HCT116 (cell line): Measurements from ENCODE around the gene ATP1A4. TPM values are rescaled to one million over a fixed set of nuclear protein-coding genes. Genes with fewer than 3 reads are reported as not detected.
A peak's percentile ranks its signal among the peaks of the same experiment; 100 is the strongest.

Source experiments
- ATAC-seq: fragments of 200-7000 bp; cut with Tn5 transposase; 2 replicates; pipeline ENCODE4 v1.9.1; 2020; ENCODE audit warnings: mild to moderate bottlenecking, moderate library complexity
- BruUV-seq: library from RNA; stranded (reverse); fragments of 400-500 nt; replicated peaks from 2 replicates; lab custom pipeline; 2021; lab: Mats Ljungman, UMichigan
- CTCF ChIA-PET: fragments of 300-600 bp; sonication (Branson Sonifier 250); formaldehyde crosslinking; loops from one replicate; lab custom pipeline; 2021; ENCODE audit warnings: antibody characterized with exemption; lab: Charles Lee
- POLR2A ChIA-PET: fragments of 300-600, 350-600 bp; sonication (Branson Sonifier 250); formaldehyde crosslinking; loops from one replicate; lab custom pipeline; 2021; ENCODE audit warnings: antibody characterized with exemption; lab: Charles Lee
- RAD21 ChIA-PET, 2 experiments: fragments of 300-600 bp; sonication (Branson Sonifier 250); formaldehyde crosslinking; loops; one replicate each; lab custom pipeline; 2023; ENCODE audit warnings: low total read pairs in 2 of 2; ENCODE audit not compliant: uncharacterized antibody in 2 of 2, unreplicated experiment in 2 of 2, low non-redundant PET in 1 of 2; lab: Charles Lee
- DNase-seq: peaks from one replicate; pipeline ENCODE4 v3.0.0-alpha.2; 2010; ENCODE audit warnings: low read depth, low spot score
- H2AFZ ChIP-seq: fragments of 200-600 bp; shearing (Covaris generic), sonication (generic); 2 replicates; pipeline ENCODE4 v1.6.1; 2017; ENCODE audit warnings: low read depth, mixed run types, mixed read lengths, antibody characterized with exemption, low read length; ENCODE audit not compliant: poor library complexity, severe bottlenecking
- H3K27ac ChIP-seq: 2 replicates; pipeline ENCODE4 v1.5.1; 2012; ENCODE audit warnings: low read depth, low read length
- H3K27me3 ChIP-seq: fragments of 200-600 bp; sonication (generic); 2 replicates; pipeline ENCODE4 v1.6.1; 2016; ENCODE audit warnings: mixed run types, low read length, mixed read lengths; ENCODE audit not compliant: insufficient read depth
- H3K36me3 ChIP-seq, 2 experiments: fragments of 200-500 bp in 1 of 2; fragments of 200-600 bp in 1 of 2; sonication (Bioruptor generic) in 1 of 2; sonication (generic) in 1 of 2; 2 replicates each; pipeline versions ENCODE4 v1.5.1 to v1.6.1; 2014 to 2016; ENCODE audit warnings: low read length in 2 of 2, inconsistent platforms in 1 of 2, mixed read lengths in 1 of 2, mixed run types in 1 of 2; ENCODE audit not compliant: insufficient read depth in 2 of 2, control insufficient read depth in 1 of 2
- H3K4me1 ChIP-seq, 2 experiments: fragments of 200-600 bp in 1 of 2; sonication (generic) in 1 of 2; 2 replicates each; pipeline versions ENCODE4 v1.5.1 to v1.6.1; 2012 to 2017; ENCODE audit warnings: low read length in 2 of 2, inconsistent platforms in 1 of 2, mild to moderate bottlenecking in 1 of 2, mixed read lengths in 1 of 2, mixed run types in 1 of 2, moderate library complexity in 1 of 2; ENCODE audit not compliant: insufficient read depth in 2 of 2, control insufficient read depth in 1 of 2
- H3K4me2 ChIP-seq: fragments of 200-600 bp; sonication (generic); 2 replicates; pipeline ENCODE4 v1.6.1; 2017; ENCODE audit warnings: mixed run types, low read length, mixed read lengths
- H3K4me3 ChIP-seq, 2 experiments: fragments of 200-600 bp in 1 of 2; sonication (generic) in 1 of 2; replicated peaks in 1 of 2; 2 replicates each; pipeline ENCODE4 v1.5.1; 2011 to 2016; ENCODE audit warnings: low read length in 2 of 2, control low read depth in 1 of 2, low read depth in 1 of 2, mild to moderate bottlenecking in 1 of 2, mixed read lengths in 1 of 2, mixed run types in 1 of 2
- H3K79me2 ChIP-seq: fragments of 200-600 bp; sonication (generic); 2 replicates; pipeline ENCODE4 v1.6.1; 2017; ENCODE audit warnings: mild to moderate bottlenecking, mixed run types, low read length, moderate library complexity, mixed read lengths; ENCODE audit not compliant: insufficient read depth
- H3K9ac ChIP-seq: fragments of 200-600 bp; sonication (generic); 2 replicates; pipeline ENCODE4 v1.6.1; 2016; ENCODE audit warnings: low read length, mixed read lengths
- H3K9me2 ChIP-seq: fragments of 200-600 bp; sonication (generic), shearing (Covaris generic); 2 replicates; pipeline ENCODE4 v1.6.1; 2017; ENCODE audit warnings: mixed run types, mild to moderate bottlenecking, moderate library complexity; ENCODE audit not compliant: insufficient read depth
- H3K9me3 ChIP-seq, 2 experiments: fragments of 200-500 bp in 1 of 2; fragments of 200-600 bp in 1 of 2; sonication (Bioruptor generic) in 1 of 2; sonication (generic) in 1 of 2; 2 replicates each; pipeline ENCODE4 v1.6.1; 2014 to 2017; ENCODE audit warnings: low read length in 2 of 2, mixed read lengths in 2 of 2, inconsistent platforms in 1 of 2, low read depth in 1 of 2, mild to moderate bottlenecking in 1 of 2, mixed run types in 1 of 2, moderate library complexity in 1 of 2; ENCODE audit not compliant: control insufficient read depth in 1 of 2, insufficient read depth in 1 of 2
- H4K20me1 ChIP-seq: fragments of 200-600 bp; sonication (generic), shearing (Covaris generic); 2 replicates; pipeline ENCODE4 v1.6.1; 2017; ENCODE audit warnings: mixed run types, mild to moderate bottlenecking, moderate library complexity; ENCODE audit not compliant: insufficient read depth
- JUND ChIP-seq: IDR thresholded peaks from 2 replicates; pipeline ENCODE4 v1.6.1; 2012
- RAD21 ChIP-seq: IDR thresholded peaks from 2 replicates; pipeline ENCODE4 v1.6.1; 2012; ENCODE audit warnings: low read depth, mild to moderate bottlenecking
- YY1 ChIP-seq: IDR thresholded peaks from 2 replicates; pipeline ENCODE4 v1.6.1; 2011; ENCODE audit warnings: low read length, low read depth, moderate library complexity, mild to moderate bottlenecking; ENCODE audit not compliant: insufficient replicate concordance; ENCODE audit errors: extremely low read depth
- intact Hi-C: fragments of 100-400 bp; cut with micrococcal nuclease; formaldehyde crosslinking; loops from 2 replicates; pipeline ENCODE4 v1.10.0; 2022
- total RNA-seq: library from RNA; stranded (reverse); gene quantifications from one replicate; pipeline ENCODE4 v1.2.1, GENCODE V29; 2021; ENCODE audit not compliant: unreplicated experiment
- TF ChIP-seq, protein P1 (sequence below), 3 experiments: fragments of 200-600 bp in 1 of 3; sonication (generic) in 1 of 3; IDR thresholded peaks in 2 of 3; conservative IDR thresholded peaks in 1 of 3; 2 replicates each; pipeline ENCODE4 v1.5.1; 2012 to 2017; ENCODE audit warnings: low read depth in 2 of 3, low read length in 2 of 3, antibody characterized with exemption in 1 of 3, borderline replicate concordance in 1 of 3, control low read depth in 1 of 3, mild to moderate bottlenecking in 1 of 3, mixed read lengths in 1 of 3, mixed run types in 1 of 3, moderate library complexity in 1 of 3; ENCODE audit not compliant: insufficient read depth in 1 of 3

The ATP1A4 gene
- total RNA-seq, 1 experiment from 2014 or later: not detected

DNA sequence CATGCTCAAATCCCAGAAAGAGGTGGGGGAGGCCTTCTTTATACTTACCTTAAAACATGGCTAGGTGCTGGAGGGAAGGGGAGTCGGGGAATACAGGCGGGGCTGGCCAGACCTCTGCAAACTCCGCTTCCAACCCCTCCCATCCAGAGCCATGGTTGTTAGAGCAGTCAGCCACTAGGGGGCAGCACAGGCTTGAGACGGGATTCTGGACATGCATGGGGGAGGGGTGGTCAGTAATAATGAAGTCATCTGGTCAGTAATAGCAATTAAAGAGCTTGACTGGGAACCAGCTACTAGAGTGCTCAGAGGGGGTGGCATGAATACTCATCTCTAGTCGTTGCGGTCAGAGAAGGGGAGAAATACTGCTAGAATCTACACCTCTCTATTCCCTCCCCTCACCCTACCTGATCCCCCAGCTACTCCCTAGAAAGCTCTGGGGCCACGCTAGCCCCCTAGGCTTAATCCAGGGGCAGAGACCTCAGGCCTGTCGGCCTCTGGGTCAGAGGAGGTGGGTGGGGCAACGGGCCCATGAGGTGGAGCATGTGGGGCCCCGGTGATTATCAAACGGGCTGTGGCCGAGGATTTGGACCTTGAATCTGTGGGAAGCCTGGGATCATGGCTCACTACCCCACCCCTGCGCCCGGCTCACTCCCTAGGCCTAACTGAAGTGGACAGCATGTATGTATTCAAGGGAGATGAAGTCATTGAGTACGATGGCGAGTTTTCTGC is 41.9 kb downstream of the ATP1A4 start:
- Histone ChIP-seq H3K9me2 (no peaks in the 10 kb centered on the region), H3K4me3 (no peak overlapping the region), H2AFZ (peak overlapping the region; percentile 58), H3K27ac (no peak overlapping the region), H3K4me1 (peaks cover 3 to 4% of the 10 kb centered on the region in 2 experiments; a peak in 2 of 4 replicates), H3K9ac (no peak overlapping the region), H3K79me2 (no peaks in the 10 kb centered on the region), H3K9me3 (no peaks in the 10 kb centered on the region), H3K36me3 (no peaks in the 10 kb centered on the region), H3K27me3 (no peaks in the 10 kb centered on the region), H3K4me2 (peak overlapping the region; percentile 28), H4K20me1 (no peaks in the 10 kb centered on the region)
- ChIA-PET CTCF (interaction anchor here (0.6 to 1.8 kb wide), 42 partner anchors 9 to 482 kb away, joined by 3 to 39 read pairs (median 4); partner anchors contain the start of genes DCAF8, PEX19 and SLAMF1), POLR2A (interaction anchor here (0.6 to 0.7 kb wide), 2 partner anchors 11 to 59 kb away, joined by 3 to 4 read pairs; no protein-coding TSS in a partner anchor), RAD21 (interaction anchor here (0.6 to 1.6 kb wide), 10 partner anchors 26 to 183 kb away, joined by 3 to 8 read pairs (median 6); no protein-coding TSS in a partner anchor)
- TF ChIP-seq JUND: no peak
- peak; percentile 96 for TF ChIP-seq RAD21
- TF ChIP-seq YY1: peak; percentile 76
- TF ChIP-seq, protein P1, sequence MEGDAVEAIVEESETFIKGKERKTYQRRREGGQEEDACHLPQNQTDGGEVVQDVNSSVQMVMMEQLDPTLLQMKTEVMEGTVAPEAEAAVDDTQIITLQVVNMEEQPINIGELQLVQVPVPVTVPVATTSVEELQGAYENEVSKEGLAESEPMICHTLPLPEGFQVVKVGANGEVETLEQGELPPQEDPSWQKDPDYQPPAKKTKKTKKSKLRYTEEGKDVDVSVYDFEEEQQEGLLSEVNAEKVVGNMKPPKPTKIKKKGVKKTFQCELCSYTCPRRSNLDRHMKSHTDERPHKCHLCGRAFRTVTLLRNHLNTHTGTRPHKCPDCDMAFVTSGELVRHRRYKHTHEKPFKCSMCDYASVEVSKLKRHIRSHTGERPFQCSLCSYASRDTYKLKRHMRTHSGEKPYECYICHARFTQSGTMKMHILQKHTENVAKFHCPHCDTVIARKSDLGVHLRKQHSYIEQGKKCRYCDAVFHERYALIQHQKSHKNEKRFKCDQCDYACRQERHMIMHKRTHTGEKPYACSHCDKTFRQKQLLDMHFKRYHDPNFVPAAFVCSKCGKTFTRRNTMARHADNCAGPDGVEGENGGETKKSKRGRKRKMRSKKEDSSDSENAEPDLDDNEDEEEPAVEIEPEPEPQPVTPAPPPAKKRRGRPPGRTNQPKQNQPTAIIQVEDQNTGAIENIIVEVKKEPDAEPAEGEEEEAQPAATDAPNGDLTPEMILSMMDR (IDR thresholded peaks at IDR 0.05 in 2 of 3, conservative IDR thresholded peaks at IDR 0.05 in 1 of 3; ENCODE audit: borderline replicate concordance in 1 of 3, insufficient read depth in 1 of 3, low read depth in 2 of 3, low read length in 2 of 3): peak; percentile 92 to 97 (median 96)
- peak; percentile 68 for DNase-seq
- peak; percentile 94 for ATAC-seq
- intact Hi-C loops: loop anchor here (1.0 to 5.0 kb wide), 5 partner anchors 26 to 223 kb away; no protein-coding TSS in a partner anchor
- BruUV-seq: no TSS peak
